ENCODE data around the gene SLC13A2.
"Not testable (repeated sequence)": the region's sequence is repeated elsewhere in the genome, so short reads cannot be mapped to it uniquely, and the experiment has no call there.

DNA sequence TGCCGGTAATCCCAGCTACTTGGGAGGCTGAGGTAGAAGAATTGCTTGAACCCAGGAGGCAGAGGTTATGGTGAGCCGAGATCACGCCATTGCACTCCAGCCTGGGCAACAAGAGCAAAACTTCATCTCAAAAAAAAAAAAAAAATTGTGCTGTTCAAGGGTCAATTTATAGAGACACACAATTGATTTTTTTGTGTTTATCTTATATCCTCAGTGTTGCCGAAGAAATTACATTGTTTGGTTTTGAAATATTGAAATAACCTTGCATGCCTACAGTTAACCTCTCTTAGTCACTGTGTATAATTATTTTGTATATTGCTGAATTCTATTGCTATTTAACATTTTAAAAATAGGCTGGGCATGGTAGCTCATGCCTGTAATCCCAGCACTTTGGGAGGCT lies 45.5 kb upstream of the SLC13A2 start:
- TF ChIP-seq, protein P1, sequence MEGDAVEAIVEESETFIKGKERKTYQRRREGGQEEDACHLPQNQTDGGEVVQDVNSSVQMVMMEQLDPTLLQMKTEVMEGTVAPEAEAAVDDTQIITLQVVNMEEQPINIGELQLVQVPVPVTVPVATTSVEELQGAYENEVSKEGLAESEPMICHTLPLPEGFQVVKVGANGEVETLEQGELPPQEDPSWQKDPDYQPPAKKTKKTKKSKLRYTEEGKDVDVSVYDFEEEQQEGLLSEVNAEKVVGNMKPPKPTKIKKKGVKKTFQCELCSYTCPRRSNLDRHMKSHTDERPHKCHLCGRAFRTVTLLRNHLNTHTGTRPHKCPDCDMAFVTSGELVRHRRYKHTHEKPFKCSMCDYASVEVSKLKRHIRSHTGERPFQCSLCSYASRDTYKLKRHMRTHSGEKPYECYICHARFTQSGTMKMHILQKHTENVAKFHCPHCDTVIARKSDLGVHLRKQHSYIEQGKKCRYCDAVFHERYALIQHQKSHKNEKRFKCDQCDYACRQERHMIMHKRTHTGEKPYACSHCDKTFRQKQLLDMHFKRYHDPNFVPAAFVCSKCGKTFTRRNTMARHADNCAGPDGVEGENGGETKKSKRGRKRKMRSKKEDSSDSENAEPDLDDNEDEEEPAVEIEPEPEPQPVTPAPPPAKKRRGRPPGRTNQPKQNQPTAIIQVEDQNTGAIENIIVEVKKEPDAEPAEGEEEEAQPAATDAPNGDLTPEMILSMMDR (conservative IDR thresholded peaks at IDR 0.05; ENCODE audit: low read depth, low read length), result not testable (repeated sequence)
- TF ChIP-seq RAD21 (IDR thresholded peaks at IDR 0.05; ENCODE audit: low read length); CEBPB (IDR thresholded peaks at IDR 0.05; ENCODE audit: low read depth, low read length); MAFK (IDR thresholded peaks at IDR 0.05; ENCODE audit: low read depth, low read length); RFX5 (IDR thresholded peaks at IDR 0.05; ENCODE audit: low read depth, low read length); POLR2A (IDR thresholded peaks at IDR 0.05; ENCODE audit: low read depth, low read length); FOS (IDR thresholded peaks at IDR 0.05; ENCODE audit: low read depth, low read length); SMC3 (IDR thresholded peaks at IDR 0.05; ENCODE audit: low read depth, low read length); MXI1 (IDR thresholded peaks at IDR 0.05; ENCODE audit: borderline replicate concordance, low read depth, low read length); BHLHE40 (IDR thresholded peaks at IDR 0.05; ENCODE audit: low read depth, low read length): not testable (repeated sequence)
- TF ChIP-seq, protein P2, sequence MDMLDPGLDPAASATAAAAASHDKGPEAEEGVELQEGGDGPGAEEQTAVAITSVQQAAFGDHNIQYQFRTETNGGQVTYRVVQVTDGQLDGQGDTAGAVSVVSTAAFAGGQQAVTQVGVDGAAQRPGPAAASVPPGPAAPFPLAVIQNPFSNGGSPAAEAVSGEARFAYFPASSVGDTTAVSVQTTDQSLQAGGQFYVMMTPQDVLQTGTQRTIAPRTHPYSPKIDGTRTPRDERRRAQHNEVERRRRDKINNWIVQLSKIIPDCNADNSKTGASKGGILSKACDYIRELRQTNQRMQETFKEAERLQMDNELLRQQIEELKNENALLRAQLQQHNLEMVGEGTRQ (IDR thresholded peaks at IDR 0.05; ENCODE audit: low read depth, low read length), result not testable (repeated sequence)
